ENCODE measurements around the gene SERPINB10. TPM values are rescaled to one million over a fixed set of nuclear protein-coding genes. Genes with fewer than 3 reads are reported as not detected.

Gene SERPINB10
- polyA plus RNA-seq, 2 of the 4 experiments (the other 2 are of a cell fraction) = not detected

DNA sequence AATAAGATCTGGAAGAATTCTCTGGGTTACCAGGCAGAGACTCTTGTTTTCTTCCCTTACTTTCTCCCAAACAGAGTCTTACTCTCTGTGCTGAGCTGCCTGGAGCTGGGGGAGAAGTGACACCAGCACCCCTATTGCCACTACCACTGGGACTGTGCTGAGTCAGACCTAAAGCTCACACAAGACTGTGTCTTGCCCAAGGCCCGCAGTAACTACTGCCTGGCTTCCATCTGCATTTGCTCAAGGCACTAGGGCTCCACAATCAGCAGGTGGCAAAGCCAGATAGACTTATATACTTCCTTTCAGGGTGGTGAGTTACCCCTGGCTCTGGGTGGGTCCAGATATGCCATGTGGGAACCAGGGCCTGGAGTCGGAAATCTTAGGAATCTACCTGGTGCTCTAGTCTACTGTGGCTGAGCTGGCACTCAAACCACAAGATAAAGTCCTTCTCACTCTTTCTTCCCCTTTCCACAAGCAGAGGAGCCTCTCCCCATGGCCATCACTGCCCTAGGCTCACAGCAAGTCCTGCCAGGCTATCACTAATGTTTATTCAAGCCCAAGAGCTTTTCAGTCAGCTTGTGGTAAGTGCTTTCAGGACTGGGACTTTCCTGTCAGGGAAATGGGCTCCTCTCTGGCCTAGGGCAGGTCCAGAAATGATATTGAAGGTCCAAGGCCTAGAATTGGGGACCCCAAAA is 47.8 kb upstream of the SERPINB10 start:
- ChIA-PET POLR2A (interaction anchor here (1.0 kb wide), 1 partner anchor 111 kb away, joined by 3 read pairs; no protein-coding TSS in a partner anchor), CTCF (interaction anchor here (0.6 to 1.6 kb wide), 2 partner anchors 341 to 357 kb away, joined by 3 read pairs; no protein-coding TSS in a partner anchor)
- Histone ChIP-seq H3K9me3 (no peaks in the 10 kb centered on the region), H3K4me3 (no peak overlapping the region), H3K4me1 (no peaks in the 10 kb centered on the region), H3K27ac (no peak overlapping the region), H3K4me2 (no peak overlapping the region)
- no peak for ATAC-seq
- no peak for DNase-seq (ENCODE audit: low read depth in 1 of 2, low spot score in 1 of 2)
- FAIRE-seq = no peak
- TF ChIP-seq MAFK (IDR thresholded peaks at IDR 0.05; ENCODE audit: partially characterized antibody) (no peak), FOSB (CRISPR knock-in tag; IDR thresholded peaks at IDR 0.05) (no peak), TFCP2L1 (CRISPR knock-in tag; IDR thresholded peaks at IDR 0.05) (no peak), FOSL2 (IDR thresholded peaks at IDR 0.05) (no peak), FOSL2 (CRISPR knock-in tag; IDR thresholded peaks at IDR 0.05) (no peak), JUNB (IDR thresholded peaks at IDR 0.05) (no peak), CEBPB (IDR thresholded peaks at IDR 0.05) (no peak), JUN (IDR thresholded peaks at IDR 0.05) (no peak), KDM1A (IDR thresholded peaks at IDR 0.05; ENCODE audit: low read depth) (no peak), CBX2 (IDR thresholded peaks at IDR 0.05; ENCODE audit: borderline replicate concordance, low read depth) (no peak), RNF2 (IDR thresholded peaks at IDR 0.05; ENCODE audit: borderline replicate concordance, low read depth) (no peak), POLR2A (IDR thresholded peaks at IDR 0.05; ENCODE audit: low read length) (no peak), BHLHE40 (IDR thresholded peaks at IDR 0.05; ENCODE audit: low read depth, low read length) (no peak), GATA3 (IDR thresholded peaks at IDR 0.05; ENCODE audit: borderline replicate concordance) (no peak), ZC3H11A (IDR thresholded peaks at IDR 0.05) (no peak), HEYL (CRISPR knock-in tag; IDR thresholded peaks at IDR 0.05) (no peak)
- TF ChIP-seq, protein P1, sequence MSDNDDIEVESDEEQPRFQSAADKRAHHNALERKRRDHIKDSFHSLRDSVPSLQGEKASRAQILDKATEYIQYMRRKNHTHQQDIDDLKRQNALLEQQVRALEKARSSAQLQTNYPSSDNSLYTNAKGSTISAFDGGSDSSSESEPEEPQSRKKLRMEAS (IDR thresholded peaks at IDR 0.05) = no peak
- TF ChIP-seq, protein P2, sequence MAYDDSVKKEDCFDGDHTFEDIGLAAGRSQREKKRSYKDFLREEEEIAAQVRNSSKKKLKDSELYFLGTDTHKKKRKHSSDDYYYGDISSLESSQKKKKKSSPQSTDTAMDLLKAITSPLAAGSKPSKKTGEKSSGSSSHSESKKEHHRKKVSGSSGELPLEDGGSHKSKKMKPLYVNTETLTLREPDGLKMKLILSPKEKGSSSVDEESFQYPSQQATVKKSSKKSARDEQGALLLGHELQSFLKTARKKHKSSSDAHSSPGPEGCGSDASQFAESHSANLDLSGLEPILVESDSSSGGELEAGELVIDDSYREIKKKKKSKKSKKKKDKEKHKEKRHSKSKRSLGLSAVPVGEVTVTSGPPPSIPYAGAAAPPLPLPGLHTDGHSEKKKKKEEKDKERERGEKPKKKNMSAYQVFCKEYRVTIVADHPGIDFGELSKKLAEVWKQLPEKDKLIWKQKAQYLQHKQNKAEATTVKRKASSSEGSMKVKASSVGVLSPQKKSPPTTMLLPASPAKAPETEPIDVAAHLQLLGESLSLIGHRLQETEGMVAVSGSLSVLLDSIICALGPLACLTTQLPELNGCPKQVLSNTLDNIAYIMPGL (CRISPR knock-in tag; IDR thresholded peaks at IDR 0.05; ENCODE audit: borderline replicate concordance) = no peak
- WGBS (ENCODE audit: missing lambda C conversion rate) = 0% methylated on average over 1 of the region's 2 CpGs

- no peak for DNase-seq (ENCODE audit: low read depth in 1 of 2, low spot score in 1 of 2)
- CTCF ChIA-PET = interaction anchor here (0.6 to 1.6 kb wide), 2 partner anchors 341 to 358 kb away, joined by 3 read pairs; no protein-coding TSS in a partner anchor
- POLR2A ChIA-PET = no interaction called here
Observed at GRCh38 chr18:63860531-63860930, 47.2 kb upstream of the SERPINB10 start.

More at GRCh38 chr18:63860531-63860930, 47.2 kb upstream of the SERPINB10 start:
- WGBS (ENCODE audit: missing lambda C conversion rate) = no CpG with 5 or more reads among the region's 2 CpGs
- no peak for ATAC-seq
- TF ChIP-seq, protein P2 (CRISPR knock-in tag; IDR thresholded peaks at IDR 0.05; ENCODE audit: borderline replicate concordance) = no peak
- TF ChIP-seq, protein P3, sequence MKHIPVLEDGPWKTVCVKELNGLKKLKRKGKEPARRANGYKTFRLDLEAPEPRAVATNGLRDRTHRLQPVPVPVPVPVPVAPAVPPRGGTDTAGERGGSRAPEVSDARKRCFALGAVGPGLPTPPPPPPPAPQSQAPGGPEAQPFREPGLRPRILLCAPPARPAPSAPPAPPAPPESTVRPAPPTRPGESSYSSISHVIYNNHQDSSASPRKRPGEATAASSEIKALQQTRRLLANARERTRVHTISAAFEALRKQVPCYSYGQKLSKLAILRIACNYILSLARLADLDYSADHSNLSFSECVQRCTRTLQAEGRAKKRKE (CRISPR knock-in tag; IDR thresholded peaks at IDR 0.05; ENCODE audit: low read depth) = no peak
- TF ChIP-seq ZNF302 (CRISPR knock-in tag; IDR thresholded peaks at IDR 0.05) (no peak), NFE2L2 (conservative IDR thresholded peaks at IDR 0.05; ENCODE audit: low read length) (no peak), SREBF2 (IDR thresholded peaks at IDR 0.05) (no peak), REST (IDR thresholded peaks at IDR 0.05) (no peak), POLR2A (IDR thresholded peaks at IDR 0.05; ENCODE audit: low read length) (no peak), JUNB (IDR thresholded peaks at IDR 0.05) (no peak)
- Histone ChIP-seq H3K4me3 (no peak overlapping the region), H3K4me2 (no peak overlapping the region), H3K27ac (no peak overlapping the region), H3K9me3 (no peaks in the 10 kb centered on the region), H3K4me1 (no peaks in the 10 kb centered on the region)
- FAIRE-seq = no peak
